Hindlimb muscle (tissue), 1 donor: ENCODE data around the gene ZSWIM8. TPM values are rescaled to one million over a fixed set of nuclear protein-coding genes. Genes with fewer than 3 reads are reported as not detected.
"Not testable (repeated sequence)": the region's sequence is repeated elsewhere in the genome, so short reads cannot be mapped to it uniquely, and the experiment has no call there.

ENCODE experiments used
- DNase-seq: peaks from one replicate; pipeline ENCODE4 v3.0.0-alpha.2; 2013
- polyA plus RNA-seq: library from polyadenylated mRNA; unstranded; fragments of 120-200 nt; gene quantifications from one replicate; pipeline ENCODE4 v1.2.1, GENCODE V29; 2013; ENCODE audit not compliant: insufficient read length

The ZSWIM8 gene
- polyA plus RNA-seq, 1 donor: 80.1 TPM

GRCh38 chr10:73772281-73773151 is 12.9 kb upstream of the ZSWIM8 start:
- DNase-seq: peak; percentile 85

GRCh38 chr10:73773152-73773879 is 12.1 kb upstream of the ZSWIM8 start:
- no peak for DNase-seq

- DNase-seq: no peak
Measured at GRCh38 chr10:73774637-73775036, 10.8 kb upstream of the ZSWIM8 start.

- DNase-seq: no peak
Measured at GRCh38 chr10:73779018-73779417, 6.4 kb upstream of the ZSWIM8 start.

- DNase-seq: no peak
Measured at GRCh38 chr10:73779539-73780197, 5.7 kb upstream of the ZSWIM8 start.

GRCh38 chr10:73780301-73780700 is 5.1 kb upstream of the ZSWIM8 start:
- no peak for DNase-seq

GRCh38 chr10:73780966-73781365 is 4.4 kb upstream of the ZSWIM8 start:
- no peak for DNase-seq

- DNase-seq: no peak
Measured at GRCh38 chr10:73781548-73781878, 3.9 kb upstream of the ZSWIM8 start.

- peak; percentile 94 for DNase-seq
Measured at GRCh38 chr10:73781879-73782748, 3.3 kb upstream of the ZSWIM8 start, which contains the start of gene CHCHD1. CHCHD1 (plus strand) TSS chr10:73782048; CDS start chr10:73782076, 28 bp downstream.

GRCh38 chr10:73782749-73783085 is 2.7 kb upstream of the ZSWIM8 start:
- no peak for DNase-seq

GRCh38 chr10:73785721-73786511 is 510 bp downstream of the ZSWIM8 start:
- no peak for DNase-seq

GRCh38 chr10:73786512-73786885 is 1.1 kb downstream of the ZSWIM8 start:
- DNase-seq: no peak

GRCh38 chr10:73787031-73787800 is 1.8 kb downstream of the ZSWIM8 start:
- not testable (repeated sequence) for DNase-seq

- DNase-seq: no peak
Measured at GRCh38 chr10:73788864-73789658, 3.7 kb downstream of the ZSWIM8 start.

GRCh38 chr10:73789659-73790055 is 4.3 kb downstream of the ZSWIM8 start:
- no peak for DNase-seq

- DNase-seq: no peak
Measured at GRCh38 chr10:73790886-73791625, 5.7 kb downstream of the ZSWIM8 start.

GRCh38 chr10:73791871-73792400 is 6.5 kb downstream of the ZSWIM8 start:
- no peak for DNase-seq

GRCh38 chr10:73793456-73793855 is 8.1 kb downstream of the ZSWIM8 start:
- DNase-seq: no peak

- DNase-seq: not testable (repeated sequence)
Measured at GRCh38 chr10:73795491-73795890, 10.1 kb downstream of the ZSWIM8 start.
